ENCODE measurements around the gene IPCEF1. TPM values are rescaled to one million over a fixed set of nuclear protein-coding genes. Genes with fewer than 3 reads are reported as not detected.

IPCEF1 gene
- total RNA-seq, 1 experiment from 2014 or later: 0.48 TPM

DNA sequence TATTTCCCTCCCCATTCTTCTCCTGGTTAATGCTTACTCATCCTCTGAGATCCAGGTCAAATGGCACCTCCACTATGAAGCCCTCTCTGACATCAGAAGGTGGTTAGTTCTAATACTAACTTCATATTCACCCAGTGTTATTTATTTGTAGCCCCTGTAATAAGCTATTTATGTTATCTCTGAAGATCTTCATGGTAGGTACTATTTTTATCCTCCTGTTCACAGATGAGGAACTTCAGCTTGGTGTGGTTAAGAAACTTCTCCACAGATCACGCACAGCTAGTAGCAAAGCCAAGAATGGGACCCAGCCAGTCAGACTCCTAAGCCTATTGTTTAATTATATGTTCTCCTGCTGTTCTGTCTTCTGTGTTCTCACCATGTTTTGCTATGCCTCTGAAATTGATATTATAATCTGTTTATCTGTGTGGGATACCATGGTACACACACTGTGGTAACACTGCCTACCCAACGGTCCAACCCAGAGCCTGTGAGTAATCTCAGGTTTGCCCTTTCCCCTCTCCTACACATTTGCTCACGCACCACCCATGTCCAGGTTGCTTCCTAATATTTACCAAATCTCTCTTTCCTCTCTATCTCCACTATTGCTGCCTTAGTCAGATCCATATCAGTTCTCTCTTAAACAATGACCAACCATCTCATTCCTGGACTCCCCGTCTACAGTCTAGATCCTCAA lies 98.4 kb downstream of the IPCEF1 start:
- no peak for TF ChIP-seq CTCF (conservative IDR thresholded peaks at IDR 0.05)

More for the DNA sequence above, 98.4 kb downstream of the IPCEF1 start:
- H4K91ac ChIP-seq (ENCODE audit: insufficient read length, low read depth, low read length): no peak overlapping the region
- Mint-ChIP-seq H3K4me3 (no peak overlapping the region), H3K4me1 (no peaks in the 10 kb centered on the region), H3K9me3 (peaks cover 2 to 7% of the 10 kb centered on the region in 2 experiments; a peak in 3 of 5 replicates), H3K27ac (no peak overlapping the region), H3K36me3 (ENCODE audit: insufficient read depth in 1 of 3, low read depth in 3 of 3) (peaks cover 0 to 6% (median 2%) of the 10 kb centered on the region in 3 experiments; a peak in 4 of 7 replicates), H3K27me3 (ENCODE audit: low read depth) (no peaks in the 10 kb centered on the region)
- H3K9me3 ChIP-seq (ENCODE audit: control insufficient read depth, low read depth, low read length): no peaks in the 10 kb centered on the region
- H3K79me2 ChIP-seq (ENCODE audit: insufficient read depth, low read length): no peaks in the 10 kb centered on the region
- no peaks in the 10 kb centered on the region for H3K4me1 ChIP-seq (ENCODE audit: insufficient read depth, low read length)
- H3K4me2 ChIP-seq (ENCODE audit: insufficient read depth, insufficient read length, low read length): no peak overlapping the region
- no peak for DNase-seq
- H4K8ac ChIP-seq (replicated peaks; ENCODE audit: insufficient read length, low read depth, low read length): no peak overlapping the region
- no peak overlapping the region for H2AFZ ChIP-seq (ENCODE audit: low read length)
- no peak overlapping the region for H2BK120ac ChIP-seq (ENCODE audit: low read depth, low read length, poor library complexity, severe bottlenecking)
- H3K14ac ChIP-seq (ENCODE audit: insufficient read depth, low read length): no peak overlapping the region
- no peaks in the 10 kb centered on the region for H4K20me1 ChIP-seq (ENCODE audit: control insufficient read depth, insufficient read depth, insufficient read length)
- H2BK5ac ChIP-seq (ENCODE audit: insufficient read length, low read length): no peak overlapping the region
- H3T11ph ChIP-seq (ENCODE audit: low read length): no peak overlapping the region
- no peak overlapping the region for H2BK20ac ChIP-seq (ENCODE audit: low read depth, low read length, poor library complexity, severe bottlenecking)
- no peak overlapping the region for H4K5ac ChIP-seq (ENCODE audit: insufficient read length, low read depth, low read length)
- H2BK15ac ChIP-seq (ENCODE audit: low read depth, low read length): no peak overlapping the region
- WGBS (ENCODE audit: extremely low coverage, insufficient read length, low lambda C conversion rate): no CpG with 5 or more reads among the region's 4 CpGs
- no peak overlapping the region for H3K56ac ChIP-seq (ENCODE audit: insufficient read length, low read depth, low read length)
- no peaks in the 10 kb centered on the region for H3K27me3 ChIP-seq (ENCODE audit: insufficient read depth, low read length)
- no peaks in the 10 kb centered on the region for H3K79me1 ChIP-seq (ENCODE audit: insufficient read depth, low read depth, low read length, poor library complexity, severe bottlenecking)
- no peak overlapping the region for H3K27ac ChIP-seq (ENCODE audit: insufficient read length, low read depth, low read length)
- no peak overlapping the region for H3K18ac ChIP-seq (ENCODE audit: insufficient read length, low read depth, low read length)
- H3K23me2 ChIP-seq (ENCODE audit: insufficient read length, low read depth, low read length, poor library complexity, severe bottlenecking): no peaks in the 10 kb centered on the region
- no peak overlapping the region for H3K4ac ChIP-seq (ENCODE audit: low read depth, low read length)
- H2BK12ac ChIP-seq (ENCODE audit: insufficient read length, low read depth, low read length): no peak overlapping the region
- no peak overlapping the region for H2AK5ac ChIP-seq (ENCODE audit: insufficient read length, low read length)
- no peak overlapping the region for H3K9ac ChIP-seq (ENCODE audit: extremely low read depth, insufficient read length, low read length)
- no peak overlapping the region for H3K23ac ChIP-seq (ENCODE audit: insufficient read length, low read depth, low read length)

Measured in H9 (cell line).